Right cardiac atrium (tissue), 5 donors: ENCODE measurements around the gene ASB10. TPM values are rescaled to one million over a fixed set of nuclear protein-coding genes. Genes with fewer than 3 reads are reported as not detected.
A peak's percentile ranks its signal among the peaks of the same experiment; 100 is the strongest.

Experiments used
- ATAC-seq, 2 donors: fragments of 200-7000 bp; cut with Tn5 transposase; one replicate each; pipeline versions ENCODE4 v1.8.0 to v1.9.1; 2020; ENCODE audit warnings: moderate library complexity in 2 of 2, mild to moderate bottlenecking in 1 of 2
- DNase-seq, 3 donors: peaks; one replicate each; pipeline ENCODE4 v3.0.0-alpha.2; 2020
- H3K27ac ChIP-seq: one replicate; pipeline ENCODE4 v1.5.1; 2013; ENCODE audit warnings: mild to moderate bottlenecking, low read length, control low read depth, moderate library complexity
- H3K27me3 ChIP-seq: one replicate; pipeline ENCODE4 v1.6.1; 2013; ENCODE audit not compliant: control insufficient read depth, insufficient read depth
- H3K4me1 ChIP-seq: one replicate; pipeline ENCODE4 v1.6.1; 2013; ENCODE audit warnings: low read length; ENCODE audit not compliant: control insufficient read depth, insufficient read depth
- H3K4me3 ChIP-seq: one replicate; pipeline ENCODE4 v1.5.1; 2013; ENCODE audit warnings: low read length, control low read depth
- H3K9me3 ChIP-seq: one replicate; pipeline ENCODE4 v1.6.1; 2013; ENCODE audit warnings: low read length; ENCODE audit not compliant: control insufficient read depth
- WGBS: extraction: QIAGEN DNeasy Blood & Tissue Kit; methylation state at CpG from one replicate; pipeline ENCODE4 v1.1.7; 2013; 5-methylcytosine and 5-hydroxymethylcytosine counted together
- intact Hi-C, 4 donors: fragments of 100-400 bp; cut with DNase I; formaldehyde crosslinking; loops; one replicate each; pipeline versions ENCODE4 v1.11.0 to v1.14.0; 2022 to 2023
- polyA plus RNA-seq: library from polyadenylated mRNA; stranded (reverse); fragments of 200-250 nt; gene quantifications from one replicate; pipeline ENCODE4 v1.2.3, GENCODE V29; 2013
- total RNA-seq, 4 donors: library from RNA; stranded (reverse); fragmentation: NEBNext Ultra II Directional; extraction: Animal tissue kit (Norgen Biotek cat#: 25700); gene quantifications; one replicate each; pipeline ENCODE4 v1.2.1, GENCODE V29; 2021
- donor health status: healthy with polysubstance abuse.
- donor health status: DM: no; HTN: yes; CAD: no.
- donor health status: DM: no; HTN: no; CAD: no.
- donor health status: DM: no; HTN: yes; CAD: no; lungs with severe emphysema.
- donor health status: DM: yes; HTN: yes; CAD: no.

The ASB10 gene
- total and polyA plus RNA-seq, 5 donors: 4.5 to 21.0 (median 14.3) TPM

- Histone ChIP-seq H3K27ac (no peak overlapping the region), H3K9me3 (no peaks in the 10 kb centered on the region), H3K4me3 (no peak overlapping the region), H3K27me3 (no peaks in the 10 kb centered on the region), H3K4me1 (peaks cover 8% of the 10 kb centered on the region)
- WGBS: 82% methylated on average over 9 of the region's 9 CpGs
- no peak for ATAC-seq
- DNase-seq: peak in 1 of 3 donors; percentile 22
- intact Hi-C loops: no loop called here
These were observed 47.3 kb downstream of the ASB10 start for GRCh38 chr7:151139791-151140190.

GRCh38 chr7:151139071-151139790 lies 47.8 kb downstream of the ASB10 start:
- ATAC-seq (no peak), DNase-seq (peak in 2 of 3 donors; percentile 41 to 60)
- Histone ChIP-seq H3K27me3 (no peaks in the 10 kb centered on the region), H3K4me1 (peaks cover 8% of the 10 kb centered on the region), H3K4me3 (no peak overlapping the region), H3K9me3 (no peaks in the 10 kb centered on the region), H3K27ac (no peak overlapping the region)
- intact Hi-C loops: no loop called here
- WGBS: 76% methylated on average over 18 of the region's 18 CpGs

GRCh38 chr7:151138153-151138851 lies 48.7 kb downstream of the ASB10 start:
- 73% methylated on average over 30 of the region's 30 CpGs for WGBS
- Histone ChIP-seq H3K27ac (no peak overlapping the region), H3K4me3 (no peak overlapping the region), H3K4me1 (peaks cover 8% of the 10 kb centered on the region), H3K9me3 (no peaks in the 10 kb centered on the region), H3K27me3 (no peaks in the 10 kb centered on the region)
- intact Hi-C loops: no loop called here
- peak; percentile 4 to 7 for ATAC-seq
- DNase-seq: peak in 2 of 3 donors; percentile 42 to 66

- intact Hi-C loops: no loop called here
- Histone ChIP-seq H3K4me3 (no peak overlapping the region), H3K4me1 (peaks cover 8% of the 10 kb centered on the region), H3K27me3 (no peaks in the 10 kb centered on the region), H3K27ac (no peak overlapping the region), H3K9me3 (no peaks in the 10 kb centered on the region)
- DNase-seq: peak in 1 of 3 donors; percentile 46
- 75% methylated on average over 11 of the region's 11 CpGs for WGBS
- peak in 1 of 2 donors; percentile 3 for ATAC-seq
These were observed 49.3 kb downstream of the ASB10 start for GRCh38 chr7:151137791-151138152.

GRCh38 chr7:151137076-151137675 lies 49.9 kb downstream of the ASB10 start:
- WGBS: 77% methylated on average over 22 of the region's 22 CpGs
- DNase-seq (peak in 1 of 3 donors; percentile 67), ATAC-seq (no peak)
- intact Hi-C loops: no loop called here
- H3K9me3 ChIP-seq: no peaks in the 10 kb centered on the region
- peaks cover 8% of the 10 kb centered on the region for H3K4me1 ChIP-seq
- no peak overlapping the region for H3K27ac ChIP-seq
- no peaks in the 10 kb centered on the region for H3K27me3 ChIP-seq
- no peak overlapping the region for H3K4me3 ChIP-seq

- ATAC-seq (no peak), DNase-seq (peak in 1 of 3 donors; percentile 43)
- H3K4me1 ChIP-seq: peaks cover 8% of the 10 kb centered on the region
- intact Hi-C loops: no loop called here
- H3K27ac ChIP-seq: no peak overlapping the region
- H3K9me3 ChIP-seq: no peaks in the 10 kb centered on the region
- WGBS: 91% methylated on average over 33 of the region's 33 CpGs
- no peak overlapping the region for H3K4me3 ChIP-seq
- H3K27me3 ChIP-seq: no peaks in the 10 kb centered on the region
These were observed 50.9 kb downstream of the ASB10 start for GRCh38 chr7:151135866-151136843.

- Histone ChIP-seq H3K27ac (no peak overlapping the region), H3K27me3 (no peaks in the 10 kb centered on the region), H3K9me3 (no peaks in the 10 kb centered on the region), H3K4me1 (peaks cover 8% of the 10 kb centered on the region), H3K4me3 (no peak overlapping the region)
- 95% methylated on average over 5 of the region's 5 CpGs for WGBS
- no peak for ATAC-seq
- DNase-seq: peak in 1 of 3 donors; percentile 36
- intact Hi-C loops: no loop called here
These were observed 51.6 kb downstream of the ASB10 start for GRCh38 chr7:151135525-151135845.

- no peaks in the 10 kb centered on the region for H3K27me3 ChIP-seq
- peaks cover 8% of the 10 kb centered on the region for H3K4me1 ChIP-seq
- peak in 1 of 3 donors; percentile 20 for DNase-seq
- no peak overlapping the region for H3K27ac ChIP-seq
- H3K9me3 ChIP-seq: no peaks in the 10 kb centered on the region
- ATAC-seq: no peak
- WGBS: 90% methylated on average over 14 of the region's 14 CpGs
- H3K4me3 ChIP-seq: no peak overlapping the region
- intact Hi-C loops: no loop called here
These were observed 52.1 kb downstream of the ASB10 start for GRCh38 chr7:151134743-151135524.

GRCh38 chr7:151133986-151134742 lies 52.9 kb downstream of the ASB10 start:
- Histone ChIP-seq H3K4me3 (no peak overlapping the region), H3K27ac (no peak overlapping the region), H3K9me3 (no peaks in the 10 kb centered on the region), H3K27me3 (no peaks in the 10 kb centered on the region), H3K4me1 (peaks cover 8% of the 10 kb centered on the region)
- 88% methylated on average over 24 of the region's 24 CpGs for WGBS
- ATAC-seq (no peak), DNase-seq (peak in 2 of 3 donors; percentile 12 to 43)
- intact Hi-C loops: no loop called here
